ENCODE results near the gene NCOA3. TPM values are rescaled to one million over a fixed set of nuclear protein-coding genes. Genes with fewer than 3 reads are reported as not detected.

Gene NCOA3
- total and polyA plus RNA-seq, 10 of the 15 experiments (the other 5 are each of a cell fraction or from before 2014, with no cell fraction given): 16.9 to 96.2 (median 73.6) TPM

- no peak for TF ChIP-seq ZNF687 (IDR thresholded peaks at IDR 0.05)
- TF ChIP-seq NFYB (IDR thresholded peaks at IDR 0.05; ENCODE audit: insufficient read depth, low read depth, low read length): no peak
- TF ChIP-seq IRF4 (IDR thresholded peaks at IDR 0.05; ENCODE audit: low read depth, low read length): 0 out of 2 replicates have a peak, but pooled peaks have one; percentile 44
- TF ChIP-seq POLR2AphosphoS5 (IDR thresholded peaks at IDR 0.05; ENCODE audit: low read length): no peak
- TF ChIP-seq NKRF (conservative IDR thresholded peaks at IDR 0.05): no peak
- TF ChIP-seq TCF7 (IDR thresholded peaks at IDR 0.05; ENCODE audit: borderline replicate concordance): no peak
- TF ChIP-seq ATF7 (IDR thresholded peaks at IDR 0.05; ENCODE audit: low read depth): no peak
- TF ChIP-seq ZNF24 (IDR thresholded peaks at IDR 0.05): no peak
- TF ChIP-seq RELA (IDR thresholded peaks at IDR 0.05; ENCODE audit: borderline replicate concordance, partially characterized antibody): no peak
- 0 out of 2 replicates have a peak, but pooled peaks have one; percentile 58 for TF ChIP-seq YY1 (IDR thresholded peaks at IDR 0.05; ENCODE audit: low read depth, low read length)
- no peak for TF ChIP-seq NR2F1 (conservative IDR thresholded peaks at IDR 0.05)
- no peak for TF ChIP-seq USF2 (IDR thresholded peaks at IDR 0.05; ENCODE audit: borderline replicate concordance, low read depth, low read length)
- TF ChIP-seq IRF3 (IDR thresholded peaks at IDR 0.05): no peak
- no peak for TF ChIP-seq TARDBP (IDR thresholded peaks at IDR 0.05; ENCODE audit: borderline replicate concordance)
- TF ChIP-seq NR2C1 (IDR thresholded peaks at IDR 0.05): no peak
- no peak for TF ChIP-seq DPF2 (IDR thresholded peaks at IDR 0.05)
- TF ChIP-seq KAT2A (conservative IDR thresholded peaks at IDR 0.05; ENCODE audit: control insufficient read depth, low read depth, low read length): no peak
- TF ChIP-seq RUNX3 (IDR thresholded peaks at IDR 0.05; ENCODE audit: low read length): no peak
- no peak for TF ChIP-seq MEF2A (IDR thresholded peaks at IDR 0.05; ENCODE audit: insufficient read depth, low read depth, low read length)
- TF ChIP-seq HDAC2 (IDR thresholded peaks at IDR 0.05): no peak
- no peak for TF ChIP-seq E2F4 (IDR thresholded peaks at IDR 0.05; ENCODE audit: low read depth, low read length)
- no peak for TF ChIP-seq KLF5 (IDR thresholded peaks at IDR 0.05; ENCODE audit: partially characterized antibody)
- TF ChIP-seq RB1 (IDR thresholded peaks at IDR 0.05; ENCODE audit: borderline replicate concordance): peak; percentile 38; the same call in 1 of the 2 replicates
These were observed 176.2 kb downstream of the NCOA3 start (continued) for GRCh38 chr20:47677635-47678453.

Data from GM12878 (cell line).